SU-DHL-6 (cell line): Measurements from ENCODE around the gene OR13C2.

ENCODE experiments used
- CTCF ChIP-seq: fragments of 200-600 bp; sonication (generic); IDR thresholded peaks from one replicate; pipeline ENCODE4 v1.5.1; 2017; ENCODE audit warnings: antibody characterized with exemption, mild to moderate bottlenecking, low read length, moderate library complexity; ENCODE audit not compliant: insufficient read depth, poor library complexity, severe bottlenecking
- EZH2phosphoT487 ChIP-seq: fragments of 200-600 bp; sonication (generic), shearing (Covaris generic); conservative IDR thresholded peaks from 2 replicates; pipeline ENCODE4 v1.6.1; 2018; ENCODE audit warnings: mild to moderate bottlenecking, antibody characterized with exemption, low read length, moderate library complexity, mixed read lengths

- TF ChIP-seq CTCF (no peak), EZH2phosphoT487 (no peak)
Measured at GRCh38 chr9:104617418-104617817, 12.0 kb upstream of the OR13C2 start.
